K562 (cell line): ENCODE results near the gene CCSER2.

Experiments
- ATF4 ChIP-seq: fragments of 450-650 bp; formaldehyde crosslinking; IDR thresholded peaks from 2 replicates; pipeline ENCODE4 v1.4.0; 2022; ENCODE audit warnings: mild to moderate bottlenecking, moderate library complexity
- CREB1 ChIP-seq, 2 experiments: sonication (generic) in 1 of 2; formaldehyde crosslinking in 1 of 2; IDR thresholded peaks; 2 replicates each; pipeline versions ENCODE4 v1.6.1 to v1.8.0; 2012 to 2022; ENCODE audit warnings: inconsistent platforms in 1 of 2, mild to moderate bottlenecking in 1 of 2, missing genetic modification reagents in 1 of 2, moderate library complexity in 1 of 2
- CTCF ChIP-seq, 3 experiments: IDR thresholded peaks in 2 of 3; conservative IDR thresholded peaks in 1 of 3; 2 replicates each; pipeline ENCODE4 v1.5.1; 2011 to 2012; ENCODE audit warnings: low read length in 3 of 3, mild to moderate bottlenecking in 3 of 3, control low read depth in 2 of 3, improper control_type of control experiment in 1 of 3, inconsistent platforms in 1 of 3, low read depth in 1 of 3, mixed read lengths in 1 of 3, moderate library complexity in 1 of 3; ENCODE audit not compliant: insufficient read depth in 2 of 3
- ETS1 ChIP-seq: conservative IDR thresholded peaks from 2 replicates; pipeline ENCODE4 v1.6.1; 2011; ENCODE audit warnings: low read depth, mild to moderate bottlenecking, low read length; ENCODE audit not compliant: control insufficient read depth
- ETV6 ChIP-seq, 3 experiments: fragments of 150-350 bp in 1 of 3; sonication (generic) in 1 of 3; formaldehyde crosslinking in 1 of 3; IDR thresholded peaks; 2 replicates each; pipeline versions ENCODE4 v1.6.1 to v1.8.0; 2014 to 2022; ENCODE audit warnings: borderline replicate concordance in 2 of 3, low read depth in 2 of 3, antibody characterized with exemption in 1 of 3, low read length in 1 of 3, mild to moderate bottlenecking in 1 of 3, missing genetic modification reagents in 1 of 3
- HES1 ChIP-seq: fragments of 450-650 bp; IDR thresholded peaks from 2 replicates; pipeline ENCODE4 v1.6.1; 2016; ENCODE audit warnings: low read depth, mild to moderate bottlenecking, moderate library complexity
- MXI1 ChIP-seq: IDR thresholded peaks from 2 replicates; pipeline ENCODE4 v1.6.1; 2011; ENCODE audit warnings: low read depth, mild to moderate bottlenecking, improper control_type of control experiment, low read length
- NCOA1 ChIP-seq: fragments of 450-650 bp; IDR thresholded peaks from 2 replicates; pipeline ENCODE4 v1.6.1; 2016; ENCODE audit warnings: low read depth
- NFIC ChIP-seq: fragments of 450-650 bp; IDR thresholded peaks from 2 replicates; pipeline ENCODE4 v1.6.1; 2017; ENCODE audit warnings: mild to moderate bottlenecking, inconsistent platforms
- NR3C1 ChIP-seq: sonication (generic); formaldehyde crosslinking; IDR thresholded peaks from 2 replicates; pipeline ENCODE4 v1.8.1; 2022; ENCODE audit warnings: missing genetic modification reagents
- SMAD3 ChIP-seq: fragments of 450-650 bp; formaldehyde crosslinking; conservative IDR thresholded peaks from 2 replicates; pipeline ENCODE4 v1.4.0; 2020; ENCODE audit warnings: mild to moderate bottlenecking
- USF2 ChIP-seq: sonication (generic); formaldehyde crosslinking; IDR thresholded peaks from 2 replicates; pipeline ENCODE4 v1.5.0; 2020; ENCODE audit warnings: missing genetic modification reagents
- ZNF143 ChIP-seq: sonication (generic); formaldehyde crosslinking; IDR thresholded peaks from 2 replicates; pipeline ENCODE4 v1.9.0; 2022; ENCODE audit warnings: mild to moderate bottlenecking, missing genetic modification reagents
- ZNF263 ChIP-seq: sonication (generic); formaldehyde crosslinking; IDR thresholded peaks from 2 replicates; pipeline ENCODE4 v1.8.0; 2022; ENCODE audit warnings: mild to moderate bottlenecking, missing genetic modification reagents, borderline replicate concordance

GRCh38 chr10:84517554-84517953 is 189.2 kb downstream of the CCSER2 start:
- TF ChIP-seq CTCF (IDR thresholded peaks at IDR 0.05 in 2 of 3, conservative IDR thresholded peaks at IDR 0.05 in 1 of 3; ENCODE audit: insufficient read depth in 2 of 3, low read depth in 1 of 3, low read length in 3 of 3) (no peak), ETV6 (IDR thresholded peaks at IDR 0.05; ENCODE audit: borderline replicate concordance in 1 of 2, low read depth in 2 of 2, low read length in 1 of 2) (no peak), ETV6 (CRISPR knock-in tag; IDR thresholded peaks at IDR 0.05; ENCODE audit: borderline replicate concordance) (no peak), ZNF263 (CRISPR knock-in tag) (no peak), ATF4 (CRISPR knock-in tag) (no peak), NCOA1 (no peak), MXI1 (no peak), NR3C1 (no peak), USF2 (CRISPR knock-in tag) (no peak), ZNF143 (CRISPR knock-in tag) (no peak), ETS1 (no peak), HES1 (no peak), SMAD3 (CRISPR knock-in tag) (no peak), CREB1 (IDR thresholded peaks at IDR 0.05) (no peak), CREB1 (CRISPR knock-in tag; IDR thresholded peaks at IDR 0.05) (no peak), NFIC (no peak)
